H9 (cell line): Measurements from ENCODE around the gene DSC1. TPM values are rescaled to one million over a fixed set of nuclear protein-coding genes. Genes with fewer than 3 reads are reported as not detected.

Source experiments
- DNase-seq: peaks from one replicate; pipeline ENCODE4 v3.0.0-alpha.2; 2017
- H2AFZ ChIP-seq: one replicate; pipeline ENCODE4 v1.6.1; 2013; ENCODE audit warnings: mild to moderate bottlenecking, low read length, control low read depth, moderate library complexity
- H2AK5ac ChIP-seq: 2 replicates; pipeline ENCODE4 v1.6.1; 2013; ENCODE audit warnings: low read length, control low read depth, mixed read lengths; ENCODE audit not compliant: insufficient read length
- H2BK120ac ChIP-seq: one replicate; pipeline ENCODE4 v1.6.1; 2013; ENCODE audit warnings: low read depth, mild to moderate bottlenecking, low read length, control low read depth, inconsistent platforms; ENCODE audit not compliant: poor library complexity, severe bottlenecking
- H2BK12ac ChIP-seq: 2 replicates; pipeline ENCODE4 v1.6.1; 2013; ENCODE audit warnings: low read length, control low read depth, mixed read lengths, low read depth; ENCODE audit not compliant: insufficient read length
- H2BK15ac ChIP-seq: 2 replicates; pipeline ENCODE4 v1.6.1; 2013; ENCODE audit warnings: low read depth, low read length, control low read depth
- H2BK20ac ChIP-seq: one replicate; pipeline ENCODE4 v1.6.1; 2013; ENCODE audit warnings: low read depth, mild to moderate bottlenecking, low read length, control low read depth, inconsistent platforms; ENCODE audit not compliant: poor library complexity, severe bottlenecking
- H2BK5ac ChIP-seq: 2 replicates; pipeline ENCODE4 v1.6.1; 2013; ENCODE audit warnings: low read length, control low read depth, mixed read lengths; ENCODE audit not compliant: insufficient read length
- H3K14ac ChIP-seq: 2 replicates; pipeline ENCODE4 v1.6.1; 2013; ENCODE audit warnings: low read length, control low read depth; ENCODE audit not compliant: insufficient read depth
- H3K18ac ChIP-seq: 2 replicates; pipeline ENCODE4 v1.6.1; 2013; ENCODE audit warnings: low read depth, mild to moderate bottlenecking, mixed read lengths, low read length, control low read depth; ENCODE audit not compliant: insufficient read length
- H3K23ac ChIP-seq: 2 replicates; pipeline ENCODE4 v1.6.1; 2013; ENCODE audit warnings: low read length, control low read depth, mixed read lengths, low read depth; ENCODE audit not compliant: insufficient read length
- H3K23me2 ChIP-seq: 2 replicates; pipeline ENCODE4 v1.6.1; 2013; ENCODE audit warnings: low read depth, mild to moderate bottlenecking, mixed read lengths, low read length, control low read depth; ENCODE audit not compliant: insufficient read length, poor library complexity, severe bottlenecking
- H3K27ac ChIP-seq: 2 replicates; pipeline ENCODE4 v1.5.1; 2013; ENCODE audit warnings: low read length, control low read depth, mixed read lengths, low read depth; ENCODE audit not compliant: insufficient read length
- H3K27me3 ChIP-seq: 2 replicates; pipeline ENCODE4 v1.6.1; 2013; ENCODE audit warnings: low read length, control low read depth, inconsistent platforms; ENCODE audit not compliant: insufficient read depth
- H3K4ac ChIP-seq: 2 replicates; pipeline ENCODE4 v1.6.1; 2013; ENCODE audit warnings: low read depth, mild to moderate bottlenecking, control low read depth, inconsistent platforms, low read length, moderate library complexity
- H3K4me1 ChIP-seq: 2 replicates; pipeline ENCODE4 v1.6.1; 2013; ENCODE audit warnings: low read length, control low read depth, inconsistent platforms; ENCODE audit not compliant: insufficient read depth
- H3K4me2 ChIP-seq: 2 replicates; pipeline ENCODE4 v1.6.1; 2013; ENCODE audit warnings: low read length, control low read depth, mixed read lengths; ENCODE audit not compliant: insufficient read length, insufficient read depth
- H3K56ac ChIP-seq: 2 replicates; pipeline ENCODE4 v1.6.1; 2013; ENCODE audit warnings: low read depth, mild to moderate bottlenecking, mixed read lengths, low read length, control low read depth; ENCODE audit not compliant: insufficient read length
- H3K79me1 ChIP-seq: 2 replicates; pipeline ENCODE4 v1.6.1; 2013; ENCODE audit warnings: low read depth, mild to moderate bottlenecking, moderate library complexity, low read length, control low read depth, inconsistent platforms; ENCODE audit not compliant: insufficient read depth, poor library complexity, severe bottlenecking
- H3K79me2 ChIP-seq: 2 replicates; pipeline ENCODE4 v1.6.1; 2013; ENCODE audit warnings: low read length, control low read depth, inconsistent platforms; ENCODE audit not compliant: insufficient read depth
- H3K9ac ChIP-seq: 2 replicates; pipeline ENCODE4 v1.6.1; 2013; ENCODE audit warnings: low read length, control low read depth, mixed read lengths; ENCODE audit not compliant: insufficient read length; ENCODE audit errors: extremely low read depth
- H3K9me3 ChIP-seq: one replicate; pipeline ENCODE4 v1.6.1; 2013; ENCODE audit warnings: low read depth, low read length, inconsistent platforms; ENCODE audit not compliant: control insufficient read depth
- H3T11ph ChIP-seq: one replicate; pipeline ENCODE4 v1.6.1; 2013; ENCODE audit warnings: mild to moderate bottlenecking, low read length, control low read depth, inconsistent platforms
- H4K20me1 ChIP-seq: one replicate; pipeline ENCODE4 v1.6.1; 2013; ENCODE audit not compliant: control insufficient read depth, insufficient read length, insufficient read depth
- H4K5ac ChIP-seq: 2 replicates; pipeline ENCODE4 v1.6.1; 2013; ENCODE audit warnings: low read depth, mild to moderate bottlenecking, mixed read lengths, low read length, control low read depth; ENCODE audit not compliant: insufficient read length
- H4K8ac ChIP-seq: replicated peaks from 2 replicates; pipeline ENCODE4 v1.6.1; 2013; ENCODE audit warnings: low read length, control low read depth, mixed read lengths, low read depth; ENCODE audit not compliant: insufficient read length
- H4K91ac ChIP-seq: 2 replicates; pipeline ENCODE4 v1.6.1; 2013; ENCODE audit warnings: low read depth, mild to moderate bottlenecking, moderate library complexity, mixed read lengths, low read length, control low read depth; ENCODE audit not compliant: insufficient read length
- H3K27ac Mint-ChIP-seq, 3 experiments: 2 replicates in 2 of 3; 3 replicates in 1 of 3; pipeline ENCODE4 v1.8.0; 2020 to 2021; ENCODE audit warnings: mixed read lengths in 3 of 3, mild to moderate bottlenecking in 1 of 3, moderate library complexity in 1 of 3
- H3K27me3 Mint-ChIP-seq: 2 replicates; pipeline ENCODE4 v1.8.0; 2021; ENCODE audit warnings: low read depth, mild to moderate bottlenecking, moderate library complexity, mixed read lengths
- H3K36me3 Mint-ChIP-seq, 3 experiments: 2 replicates in 2 of 3; 3 replicates in 1 of 3; pipeline ENCODE4 v1.8.0; 2020 to 2021; ENCODE audit warnings: low read depth in 3 of 3, mixed read lengths in 3 of 3; ENCODE audit not compliant: insufficient read depth in 1 of 3
- H3K4me1 Mint-ChIP-seq, 2 experiments: 2 replicates each; pipeline ENCODE4 v1.8.0; 2020; ENCODE audit warnings: mixed read lengths in 2 of 2
- H3K4me3 Mint-ChIP-seq, 2 experiments: 2 replicates in 1 of 2; 3 replicates in 1 of 2; pipeline ENCODE4 v1.8.0; 2020 to 2021; ENCODE audit warnings: mild to moderate bottlenecking in 2 of 2, mixed read lengths in 2 of 2, moderate library complexity in 1 of 2
- H3K9me3 Mint-ChIP-seq, 2 experiments: 2 replicates in 1 of 2; 3 replicates in 1 of 2; pipeline ENCODE4 v1.8.0; 2020; ENCODE audit warnings: mild to moderate bottlenecking in 2 of 2, mixed read lengths in 2 of 2, moderate library complexity in 1 of 2
- CTCF ChIP-seq: fragments of 200-600 bp; sonication (generic); conservative IDR thresholded peaks from 3 replicates; pipeline ENCODE4 v1.8.0; 2021; ENCODE audit warnings: antibody characterized with exemption, mild to moderate bottlenecking
- WGBS: extraction: QIAGEN DNeasy Blood & Tissue Kit; methylation state at CpG from one replicate; pipeline ENCODE4 v1.1.7; 2013; ENCODE audit warnings: missing lambda C conversion rate, low lambda C conversion rate, mixed read lengths; ENCODE audit not compliant: insufficient read length; ENCODE audit errors: extremely low coverage; 5-methylcytosine and 5-hydroxymethylcytosine counted together
- total RNA-seq: library from RNA; stranded (reverse); gene quantifications from 2 replicates; pipeline ENCODE4 v1.2.1, GENCODE V29; 2021

The DSC1 gene
- total RNA-seq, 1 experiment from 2014 or later: not detected

GRCh38 chr18:31154181-31154580, 8.5 kb downstream of the DSC1 start:
- H3K36me3 Mint-ChIP-seq: no peaks in the 10 kb centered on the region
- no peak overlapping the region for H4K91ac ChIP-seq
- no peak overlapping the region for H3K4ac ChIP-seq
- DNase-seq: no peak
- H2AFZ ChIP-seq: no peak overlapping the region
- no peak overlapping the region for H3K27ac ChIP-seq
- no peak overlapping the region for H2BK120ac ChIP-seq
- peaks cover 9% of the 10 kb centered on the region in 2 experiments for H3K4me1 Mint-ChIP-seq
- no peaks in the 10 kb centered on the region for H3K79me2 ChIP-seq
- no peak overlapping the region for H2BK12ac ChIP-seq
- H3K79me1 ChIP-seq: no peaks in the 10 kb centered on the region
- H4K8ac ChIP-seq: no peak overlapping the region
- WGBS: no CpG with 5 or more reads among the region's 2 CpGs
- no peaks in the 10 kb centered on the region for H3K4me1 ChIP-seq
- no peaks in the 10 kb centered on the region for H4K20me1 ChIP-seq
- H3K9ac ChIP-seq: no peak overlapping the region
- no peak overlapping the region for H3K27ac Mint-ChIP-seq
- no peak overlapping the region for H3K4me2 ChIP-seq
- H3K14ac ChIP-seq: no peak overlapping the region
- H2BK5ac ChIP-seq: no peak overlapping the region
- H3K23me2 ChIP-seq: no peaks in the 10 kb centered on the region
- H3K9me3 Mint-ChIP-seq: no peaks in the 10 kb centered on the region
- no peaks in the 10 kb centered on the region for H3K27me3 ChIP-seq
- H4K5ac ChIP-seq: no peak overlapping the region
- no peak overlapping the region for H2BK15ac ChIP-seq
- no peak overlapping the region for H3K23ac ChIP-seq
- no peak for TF ChIP-seq CTCF
- H3K9me3 ChIP-seq: no peaks in the 10 kb centered on the region
- no peaks in the 10 kb centered on the region for H3K27me3 Mint-ChIP-seq
- no peak overlapping the region for H3K56ac ChIP-seq
- no peak overlapping the region for H2BK20ac ChIP-seq
- H3T11ph ChIP-seq: no peak overlapping the region
- H3K18ac ChIP-seq: no peak overlapping the region
- no peak overlapping the region for H2AK5ac ChIP-seq
- no peak overlapping the region for H3K4me3 Mint-ChIP-seq
